COLO668 (cell line): ENCODE data around the gene PIGT.

Experiments used
- DNase-seq: peaks from one replicate; lab custom pipeline; 2025; ENCODE audit not compliant: unreplicated experiment; lab: John Stamatoyannopoulos, UW

PIGT gene

DNA sequence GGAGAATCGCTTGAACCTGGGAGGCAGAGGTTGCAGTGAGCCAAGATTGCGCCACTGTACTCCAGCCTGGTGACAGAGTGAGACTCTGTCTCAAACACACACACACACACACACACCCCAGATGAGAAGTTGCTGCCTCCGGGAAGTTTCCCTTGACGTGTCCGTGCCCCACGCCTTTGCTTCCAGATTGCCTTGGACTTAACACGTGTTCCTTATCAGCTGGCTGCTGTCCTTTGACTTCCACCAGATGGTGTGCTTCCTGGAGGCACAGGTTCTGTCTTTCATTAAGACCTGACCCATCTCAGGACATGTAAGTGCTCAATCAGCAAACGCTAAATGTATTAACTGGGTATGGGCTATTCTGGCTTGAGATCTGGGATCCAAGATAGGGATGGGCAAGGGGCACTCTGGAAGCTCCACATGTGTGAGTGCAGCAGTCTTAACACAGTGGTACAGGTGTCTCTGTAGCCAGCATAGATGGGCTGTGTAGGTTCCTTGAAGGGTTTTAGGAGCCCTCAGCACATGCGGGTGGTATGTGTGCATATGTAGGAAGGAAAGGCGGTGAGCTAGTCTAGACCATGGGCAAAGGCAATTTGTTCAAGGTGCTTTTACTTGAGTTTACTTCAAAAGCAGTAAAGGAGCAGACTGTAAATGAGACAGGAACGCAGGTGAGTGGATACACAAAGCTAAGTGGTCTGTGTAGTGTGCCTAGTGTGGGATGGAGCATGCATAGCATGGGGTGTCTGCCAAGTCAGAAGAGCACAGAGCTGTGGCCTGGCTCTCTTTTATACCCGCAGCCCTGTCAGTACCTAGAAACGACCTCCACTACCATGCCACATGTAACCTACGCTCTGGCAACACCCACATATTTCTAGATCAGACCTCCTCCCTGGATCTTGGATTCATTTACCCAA is 11.6 kb downstream of the PIGT start:
- DNase-seq: no peak

- no peak for DNase-seq
These were observed 13.7 kb downstream of the PIGT start for GRCh38 chr20:45429618-45430017.

DNA sequence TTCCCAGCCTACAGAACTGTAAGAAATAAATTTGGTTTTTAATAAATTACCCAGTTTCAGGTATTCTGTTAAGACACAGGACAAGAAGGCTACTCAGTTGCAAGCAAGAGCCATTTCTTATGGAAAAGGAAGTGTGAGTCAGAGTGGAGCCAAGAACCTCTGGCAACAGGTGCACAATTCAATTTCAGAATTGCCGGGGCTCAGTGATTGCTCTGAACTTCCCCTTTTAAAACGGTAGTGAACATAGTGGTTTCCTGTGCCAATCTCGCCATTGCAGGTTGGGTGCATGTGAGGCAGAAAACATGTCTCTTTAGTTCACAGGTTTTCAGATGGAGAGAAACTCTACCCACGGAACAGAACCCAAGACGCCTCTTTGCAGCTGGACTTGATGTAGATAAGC is 16.4 kb downstream of the PIGT start:
- no peak for DNase-seq

DNA sequence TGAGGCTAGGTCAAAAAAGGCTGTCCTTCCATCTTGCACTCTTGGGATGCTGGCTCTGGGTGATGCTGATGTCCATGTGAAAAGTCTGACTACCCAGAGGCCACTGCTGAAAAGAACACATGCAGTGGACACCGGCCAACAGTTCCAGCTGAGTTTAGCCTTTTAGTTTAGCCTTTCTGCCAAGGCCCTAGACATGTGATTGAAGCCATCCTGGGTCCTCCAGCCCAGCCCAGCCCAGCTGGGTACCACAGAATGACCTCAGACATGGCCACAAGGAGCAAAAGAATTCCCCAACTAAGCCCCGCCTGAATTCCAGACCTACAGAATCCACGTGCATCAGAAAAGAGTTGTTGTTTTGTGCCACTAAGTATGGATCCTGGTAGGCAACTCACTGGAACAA is 17.4 kb downstream of the PIGT start:
- no peak for DNase-seq

GRCh38 chr20:45433976-45434375 is 18.0 kb downstream of the PIGT start:
- DNase-seq: no peak

DNA sequence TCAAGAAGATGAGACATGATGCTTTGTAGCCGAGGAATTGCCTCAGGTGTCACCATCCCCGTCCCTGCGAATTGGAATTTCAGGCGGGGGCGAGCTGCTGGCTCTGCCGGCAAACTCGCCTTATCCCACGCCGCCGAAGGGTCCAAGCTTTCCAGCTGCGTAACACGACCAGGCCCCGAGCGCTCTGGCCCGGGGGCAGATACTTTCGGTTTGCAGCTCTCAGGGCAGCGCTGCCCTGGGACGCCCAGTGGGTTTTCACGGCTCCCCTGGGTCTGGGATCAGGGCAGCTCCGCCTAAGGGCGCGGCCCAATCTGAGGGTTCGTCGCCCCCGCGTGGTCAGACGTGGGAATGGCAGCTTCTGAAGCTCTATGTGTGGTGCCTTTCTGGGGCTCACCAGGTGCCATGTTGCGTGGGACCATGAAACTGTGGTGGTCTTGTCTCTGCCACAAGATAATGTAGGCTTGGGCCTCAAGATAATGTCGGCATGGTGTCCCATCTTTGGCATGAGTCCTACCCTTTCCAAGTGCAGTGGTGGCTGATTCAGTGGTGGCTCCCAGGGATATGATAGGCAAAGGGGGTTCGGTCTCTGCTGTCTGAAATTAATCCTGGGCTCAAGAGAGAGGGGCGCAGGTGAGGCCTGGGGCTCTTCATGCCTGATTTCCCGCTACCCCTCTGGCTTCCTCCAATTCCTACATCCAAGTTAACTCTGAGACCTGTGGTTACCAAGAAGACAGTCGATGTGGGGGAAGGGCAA is 21.0 kb downstream of the PIGT start:
- peak; percentile 89 for DNase-seq

DNA sequence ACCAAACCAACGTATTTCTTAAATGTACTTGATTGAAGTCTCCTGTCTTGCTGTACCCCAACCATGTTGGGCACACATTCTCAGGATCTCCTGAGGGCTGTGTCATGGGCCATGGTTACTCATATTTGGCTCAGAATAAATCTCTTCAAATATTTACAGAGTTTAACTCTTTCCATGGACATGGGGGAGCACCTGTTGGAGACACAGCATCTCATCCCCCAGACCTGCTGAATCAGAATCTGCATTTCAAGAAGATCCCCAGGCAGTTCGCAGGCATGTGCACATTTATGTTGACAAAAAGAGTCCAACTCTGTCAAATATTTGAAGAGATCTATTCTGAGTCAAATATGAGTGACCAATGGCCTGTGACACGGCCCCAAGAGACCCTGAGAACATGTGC is 24.5 kb downstream of the PIGT start:
- no peak for DNase-seq

GRCh38 chr20:45440891-45441685 is 25.1 kb downstream of the PIGT start:
- DNase-seq: no peak

DNA sequence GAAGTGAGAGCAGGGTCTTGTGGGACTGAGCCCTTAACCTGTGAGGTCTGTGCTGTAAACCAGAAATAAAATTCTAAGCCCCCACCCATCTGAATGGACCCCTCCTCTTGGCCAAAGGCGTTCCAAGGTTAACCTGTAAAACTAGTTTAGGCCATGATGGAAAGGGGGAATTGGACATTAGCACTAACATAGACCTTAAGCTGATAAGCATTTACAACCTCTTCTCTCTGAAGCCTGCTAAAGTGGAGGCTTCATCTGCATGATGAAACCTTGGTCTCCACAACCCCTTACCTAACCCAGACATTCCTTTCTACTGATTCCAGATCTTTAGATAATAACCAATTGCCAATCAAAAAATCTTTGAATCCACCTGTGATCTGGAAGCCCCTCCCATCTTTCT is 25.8 kb downstream of the PIGT start:
- no peak for DNase-seq

- no peak for DNase-seq
These were observed 28.1 kb downstream of the PIGT start for GRCh38 chr20:45444050-45444449.

GRCh38 chr20:45445805-45446562 is 30.0 kb downstream of the PIGT start:
- peak; percentile 55 for DNase-seq

- DNase-seq: peak; percentile 42
These were observed 32.3 kb downstream of the PIGT start for GRCh38 chr20:45448270-45448669.

GRCh38 chr20:45449528-45449927 is 33.6 kb downstream of the PIGT start:
- DNase-seq: no peak

DNA sequence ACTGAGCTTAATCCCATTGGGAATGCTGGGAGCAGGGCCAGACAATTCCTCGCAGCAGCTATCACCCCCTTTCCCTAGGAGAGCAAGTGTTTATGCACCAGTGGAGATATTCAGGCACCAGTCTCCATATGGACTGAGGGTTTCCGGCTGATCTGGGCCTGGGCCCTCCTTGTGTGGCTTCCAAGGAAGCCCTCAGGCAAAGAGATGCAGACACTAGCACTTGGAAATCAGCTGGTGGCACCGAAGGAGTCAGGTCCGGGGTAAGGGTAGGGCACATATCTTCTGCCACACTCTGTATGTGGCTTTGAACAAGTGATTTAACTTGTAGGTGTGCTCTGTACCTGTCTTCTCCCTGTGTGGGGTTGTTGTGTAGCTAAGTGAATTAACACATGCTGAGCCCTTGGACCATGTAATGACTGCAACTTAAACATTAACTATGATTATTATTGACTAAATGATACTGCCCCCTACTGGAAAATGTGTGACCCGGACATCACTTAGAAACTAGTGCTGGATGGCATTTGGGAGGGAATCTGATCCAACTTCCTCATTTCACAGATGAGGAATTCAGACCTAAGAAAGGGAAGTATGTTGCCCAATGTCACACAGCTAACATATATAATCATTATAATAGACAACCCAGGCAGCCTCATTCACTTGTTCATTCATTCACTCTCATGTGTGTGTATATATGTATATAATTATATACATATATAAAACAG is 34.3 kb downstream of the PIGT start:
- DNase-seq: peak; percentile 44

GRCh38 chr20:45452238-45452637 is 36.3 kb downstream of the PIGT start:
- no peak for DNase-seq

GRCh38 chr20:45452772-45453691 is 37.1 kb downstream of the PIGT start:
- no peak for DNase-seq

DNA sequence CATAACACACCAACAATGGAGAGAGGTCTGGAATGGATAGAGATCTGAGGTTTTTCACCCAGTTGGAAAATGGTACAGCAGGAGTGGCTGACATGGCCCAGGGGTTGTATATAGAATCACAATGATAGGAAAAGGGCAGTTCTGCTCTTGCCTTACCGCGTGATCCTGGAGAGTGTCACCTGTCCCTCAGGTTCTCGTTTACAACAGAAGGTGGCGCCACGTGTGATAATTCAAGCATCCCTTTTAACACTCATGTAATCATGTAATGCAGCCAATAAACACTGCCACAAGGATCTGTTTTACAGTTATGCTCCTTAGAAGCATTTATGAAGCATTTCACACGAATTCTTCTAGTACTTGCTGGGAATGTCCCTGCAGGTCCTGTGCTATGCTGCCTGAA is 40.7 kb downstream of the PIGT start:
- peak; percentile 75 for DNase-seq

- no peak for DNase-seq
These were observed 43.7 kb downstream of the PIGT start for GRCh38 chr20:45459606-45460005.

DNA sequence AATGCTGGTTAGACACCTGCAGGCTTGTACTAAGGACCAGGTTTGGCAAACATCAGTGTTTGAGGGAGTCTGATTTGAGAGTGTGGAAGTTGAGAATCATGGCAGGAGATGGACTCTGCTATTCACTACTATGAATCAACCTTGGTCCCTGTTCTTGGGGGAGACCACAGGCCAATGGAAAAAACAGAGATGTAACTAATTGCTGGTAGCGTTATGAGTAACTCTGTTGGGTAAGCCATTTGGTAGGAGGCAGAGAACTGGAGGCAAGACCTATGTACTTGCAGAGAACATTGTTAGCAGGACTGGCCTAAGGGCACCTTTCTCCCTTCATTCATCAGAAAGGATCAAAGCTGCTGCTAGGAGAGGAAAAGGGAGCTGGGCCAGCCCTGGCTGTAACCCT is 45.3 kb downstream of the PIGT start:
- no peak for DNase-seq
